ENCODE measurements around the gene MBP. TPM values are rescaled to one million over a fixed set of nuclear protein-coding genes. Genes with fewer than 3 reads are reported as not detected.

Gene MBP
- total RNA-seq, 2 experiments from 2014 or later: 13.5 to 28.9 TPM

DNA sequence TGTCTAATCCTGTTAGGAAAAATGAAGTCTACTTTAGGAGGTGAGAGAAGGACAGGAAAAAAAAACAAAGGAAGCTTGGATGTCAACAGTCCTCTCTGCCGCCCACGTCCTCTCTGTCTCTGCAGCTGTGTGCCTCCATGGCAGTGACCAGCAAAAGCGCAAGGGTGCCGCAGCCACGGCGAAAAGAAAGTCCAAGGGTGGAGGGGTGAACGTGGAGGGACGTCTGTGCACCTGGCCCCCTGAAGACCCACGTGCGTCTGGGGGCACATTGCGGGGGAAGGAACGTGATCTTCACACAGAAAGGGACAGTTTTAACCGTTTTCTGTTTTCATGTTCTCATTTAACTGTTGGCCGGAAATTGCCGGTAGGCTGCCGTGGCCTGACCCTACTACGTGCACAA is 152.7 kb downstream of the MBP start:
- peak overlapping the region; percentile 64 for H3K4me3 ChIP-seq (ENCODE audit: low read depth, low read length, poor library complexity, severe bottlenecking)
- no peak for DNase-seq (ENCODE audit: low spot score)
- ChIA-PET POLR2A (interaction anchor here (1.7 to 3.0 kb wide), 2 partner anchors 14 to 16 kb away, joined by 5 to 9 read pairs; no protein-coding TSS in a partner anchor), CTCF (ENCODE audit: unreplicated experiment) (interaction anchor here (1.7 kb wide), 1 partner anchor 14 kb away, joined by 10 read pairs; no protein-coding TSS in a partner anchor)
- H2AFZ ChIP-seq (ENCODE audit: low read length): 0 out of 2 replicates have a peak overlapping the region, but pooled peaks have one; percentile 50
- peaks cover 71% of the 10 kb centered on the region for H3K4me1 ChIP-seq (ENCODE audit: insufficient read depth, low read length, poor library complexity, severe bottlenecking)
- no peaks in the 10 kb centered on the region for H4K20me1 ChIP-seq (ENCODE audit: insufficient read depth, low read length)
- H3K9me3 ChIP-seq (ENCODE audit: low read length): no peaks in the 10 kb centered on the region
- intact Hi-C loops (cut with micrococcal nuclease; ENCODE audit: unreplicated experiment): loop anchor here (2.0 to 5.0 kb wide), 2 partner anchors 142 to 177 kb away; no protein-coding TSS in a partner anchor
- no peaks in the 10 kb centered on the region for H3K9me2 ChIP-seq (ENCODE audit: insufficient read depth, low read length)
- H3K36me3 ChIP-seq (ENCODE audit: insufficient read depth, low read length): no peaks in the 10 kb centered on the region
- no peaks in the 10 kb centered on the region for H3K79me2 ChIP-seq (ENCODE audit: insufficient read depth, low read depth, low read length)
- H3K4me2 ChIP-seq (ENCODE audit: low read length): peak overlapping the region; percentile 95
- BruUV-seq (replicated peaks): no TSS peak
- peak overlapping the region; percentile 80 for H3K27ac ChIP-seq (ENCODE audit: low read depth, low read length, poor library complexity, severe bottlenecking)
- TF ChIP-seq EZH2phosphoT487 (IDR thresholded peaks at IDR 0.05; ENCODE audit: borderline replicate concordance, low read depth, low read length): no peak
- TF ChIP-seq, protein P1, sequence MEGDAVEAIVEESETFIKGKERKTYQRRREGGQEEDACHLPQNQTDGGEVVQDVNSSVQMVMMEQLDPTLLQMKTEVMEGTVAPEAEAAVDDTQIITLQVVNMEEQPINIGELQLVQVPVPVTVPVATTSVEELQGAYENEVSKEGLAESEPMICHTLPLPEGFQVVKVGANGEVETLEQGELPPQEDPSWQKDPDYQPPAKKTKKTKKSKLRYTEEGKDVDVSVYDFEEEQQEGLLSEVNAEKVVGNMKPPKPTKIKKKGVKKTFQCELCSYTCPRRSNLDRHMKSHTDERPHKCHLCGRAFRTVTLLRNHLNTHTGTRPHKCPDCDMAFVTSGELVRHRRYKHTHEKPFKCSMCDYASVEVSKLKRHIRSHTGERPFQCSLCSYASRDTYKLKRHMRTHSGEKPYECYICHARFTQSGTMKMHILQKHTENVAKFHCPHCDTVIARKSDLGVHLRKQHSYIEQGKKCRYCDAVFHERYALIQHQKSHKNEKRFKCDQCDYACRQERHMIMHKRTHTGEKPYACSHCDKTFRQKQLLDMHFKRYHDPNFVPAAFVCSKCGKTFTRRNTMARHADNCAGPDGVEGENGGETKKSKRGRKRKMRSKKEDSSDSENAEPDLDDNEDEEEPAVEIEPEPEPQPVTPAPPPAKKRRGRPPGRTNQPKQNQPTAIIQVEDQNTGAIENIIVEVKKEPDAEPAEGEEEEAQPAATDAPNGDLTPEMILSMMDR (conservative IDR thresholded peaks at IDR 0.05; ENCODE audit: low read length): no peak

DNA sequence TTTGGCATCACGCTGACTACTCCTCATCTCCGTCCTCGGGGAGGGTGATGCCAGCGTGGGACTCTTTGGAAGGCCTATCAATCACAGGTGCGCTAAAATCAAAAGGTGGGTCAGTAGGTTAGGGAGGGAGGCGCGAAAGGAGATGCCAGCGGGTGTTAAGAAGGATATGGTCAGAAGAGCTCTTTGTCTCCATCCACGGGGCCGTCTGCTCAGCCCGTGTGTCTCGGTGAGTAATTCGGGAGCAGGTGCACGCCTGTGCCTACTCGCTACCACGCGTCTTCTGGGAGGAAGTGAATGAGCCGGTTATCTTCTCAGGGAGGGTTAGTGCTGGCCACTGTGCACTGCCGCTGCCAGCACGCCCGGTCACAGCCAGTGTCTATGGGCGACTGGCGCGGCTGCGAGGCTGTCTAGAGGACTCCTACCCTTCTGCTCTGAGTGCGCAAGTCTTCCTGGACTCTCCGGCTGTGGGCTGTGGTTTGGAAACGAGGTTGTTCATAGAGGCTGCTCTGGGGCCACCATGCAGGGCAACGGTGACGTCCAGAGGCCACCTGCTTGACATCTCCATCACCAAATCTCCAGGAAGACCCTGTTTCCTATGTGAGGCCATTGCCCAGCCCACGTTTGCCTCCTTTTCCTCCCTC is 153.4 kb downstream of the MBP start:
- peak overlapping the region; percentile 95 for H3K4me2 ChIP-seq (ENCODE audit: low read length)
- ChIA-PET POLR2A (interaction anchor here (3.0 kb wide), 1 partner anchor 14 kb away, joined by 9 read pairs; no protein-coding TSS in a partner anchor), CTCF (ENCODE audit: unreplicated experiment) (no interaction called here)
- H3K9me3 ChIP-seq (ENCODE audit: low read length): no peaks in the 10 kb centered on the region
- H3K4me1 ChIP-seq (ENCODE audit: insufficient read depth, low read length, poor library complexity, severe bottlenecking): peaks cover 71% of the 10 kb centered on the region
- no peaks in the 10 kb centered on the region for H4K20me1 ChIP-seq (ENCODE audit: insufficient read depth, low read length)
- H2AFZ ChIP-seq (ENCODE audit: low read length): no peak overlapping the region
- H3K4me3 ChIP-seq (ENCODE audit: low read depth, low read length, poor library complexity, severe bottlenecking): peak overlapping the region; percentile 64
- peak overlapping the region; percentile 80 for H3K27ac ChIP-seq (ENCODE audit: low read depth, low read length, poor library complexity, severe bottlenecking)
- TF ChIP-seq, protein P1 (conservative IDR thresholded peaks at IDR 0.05; ENCODE audit: low read length): no peak
- no peak for TF ChIP-seq EZH2phosphoT487 (IDR thresholded peaks at IDR 0.05; ENCODE audit: borderline replicate concordance, low read depth, low read length)
- H3K79me2 ChIP-seq (ENCODE audit: insufficient read depth, low read depth, low read length): no peaks in the 10 kb centered on the region
- H3K9me2 ChIP-seq (ENCODE audit: insufficient read depth, low read length): no peaks in the 10 kb centered on the region
- DNase-seq (ENCODE audit: low spot score): no peak
- H3K36me3 ChIP-seq (ENCODE audit: insufficient read depth, low read length): no peaks in the 10 kb centered on the region
- intact Hi-C loops (cut with micrococcal nuclease; ENCODE audit: unreplicated experiment): no loop called here
- BruUV-seq (replicated peaks): no TSS peak

DNA sequence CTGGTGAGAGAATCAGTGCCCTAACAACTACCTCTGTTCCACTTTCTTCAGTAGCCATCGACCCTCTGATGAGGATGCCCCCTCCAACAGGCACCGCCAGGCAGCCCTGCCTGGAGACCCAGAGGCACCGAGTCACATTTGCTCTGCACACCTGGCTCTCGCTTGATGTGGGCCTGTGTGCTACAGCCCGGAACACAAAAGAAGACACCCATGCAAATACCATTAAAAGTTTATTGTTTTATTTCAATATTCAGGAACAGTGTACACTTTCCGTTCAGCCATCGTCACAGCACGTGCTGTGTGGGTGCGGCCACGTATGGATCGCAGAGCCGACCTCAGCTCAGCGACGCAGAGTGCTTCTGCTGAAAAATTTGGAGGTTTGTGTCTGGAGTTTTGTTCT is 154.0 kb downstream of the MBP start:
- peak overlapping the region; percentile 80 for H3K27ac ChIP-seq (ENCODE audit: low read depth, low read length, poor library complexity, severe bottlenecking)
- H3K36me3 ChIP-seq (ENCODE audit: insufficient read depth, low read length): no peaks in the 10 kb centered on the region
- ChIA-PET POLR2A (interaction anchor here (0.5 to 3.0 kb wide), 2 partner anchors 13 to 152 kb away, joined by 3 to 9 read pairs; no protein-coding TSS in a partner anchor), CTCF (ENCODE audit: unreplicated experiment) (no interaction called here)
- intact Hi-C loops (cut with micrococcal nuclease; ENCODE audit: unreplicated experiment): no loop called here
- H3K4me1 ChIP-seq (ENCODE audit: insufficient read depth, low read length, poor library complexity, severe bottlenecking): peaks cover 71% of the 10 kb centered on the region
- no peaks in the 10 kb centered on the region for H4K20me1 ChIP-seq (ENCODE audit: insufficient read depth, low read length)
- H3K9me3 ChIP-seq (ENCODE audit: low read length): no peaks in the 10 kb centered on the region
- no peaks in the 10 kb centered on the region for H3K9me2 ChIP-seq (ENCODE audit: insufficient read depth, low read length)
- no TSS peak for BruUV-seq (replicated peaks)
- no peaks in the 10 kb centered on the region for H3K79me2 ChIP-seq (ENCODE audit: insufficient read depth, low read depth, low read length)
- peak overlapping the region; percentile 95 for H3K4me2 ChIP-seq (ENCODE audit: low read length)
- TF ChIP-seq, protein P1 (conservative IDR thresholded peaks at IDR 0.05; ENCODE audit: low read length): no peak
- no peak for TF ChIP-seq EZH2phosphoT487 (IDR thresholded peaks at IDR 0.05; ENCODE audit: borderline replicate concordance, low read depth, low read length)
- H3K4me3 ChIP-seq (ENCODE audit: low read depth, low read length, poor library complexity, severe bottlenecking): peak overlapping the region; percentile 64
- H2AFZ ChIP-seq (ENCODE audit: low read length): no peak overlapping the region; the same call in 1 of the 2 replicates
- DNase-seq (ENCODE audit: low spot score): peak; percentile 79

Data from OCI-LY7 (cell line).